KOPT-K1 (cell line): ENCODE measurements around the gene TMEM80.

Experiments used
- H3K27ac ChIP-seq: fragments of 200-600 bp; sonication (generic); 2 replicates; pipeline ENCODE4 v1.5.1; 2016; ENCODE audit warnings: antibody characterized with exemption, mild to moderate bottlenecking, low read depth, low read length; ENCODE audit not compliant: poor library complexity, severe bottlenecking
- H3K36me3 ChIP-seq: fragments of 200-600 bp; sonication (generic); 2 replicates; pipeline ENCODE4 v1.5.1; 2017; ENCODE audit warnings: antibody characterized with exemption, mild to moderate bottlenecking, low read length, moderate library complexity; ENCODE audit not compliant: insufficient read depth
- H3K9me3 ChIP-seq: fragments of 200-600 bp; sonication (generic); 2 replicates; pipeline ENCODE4 v1.5.1; 2017; ENCODE audit warnings: antibody characterized with exemption, low read length, mild to moderate bottlenecking; ENCODE audit not compliant: insufficient read depth, poor library complexity, severe bottlenecking

TMEM80 gene

GRCh38 chr11:719214-720016, 23.8 kb downstream of the TMEM80 start:
- no peaks in the 10 kb centered on the region for H3K36me3 ChIP-seq
- peaks cover 5% of the 10 kb centered on the region for H3K9me3 ChIP-seq
- no peak overlapping the region for H3K27ac ChIP-seq

- Histone ChIP-seq H3K36me3 (no peaks in the 10 kb centered on the region), H3K27ac (no peak overlapping the region), H3K9me3 (peaks cover 3% of the 10 kb centered on the region)
Observed at GRCh38 chr11:720017-720641, 24.5 kb downstream of the TMEM80 start.

- Histone ChIP-seq H3K9me3 (no peaks in the 10 kb centered on the region), H3K36me3 (no peaks in the 10 kb centered on the region), H3K27ac (no peak overlapping the region)
Observed at GRCh38 chr11:720642-721246, 25.1 kb downstream of the TMEM80 start.

GRCh38 chr11:721247-721740, 25.7 kb downstream of the TMEM80 start:
- Histone ChIP-seq H3K9me3 (no peaks in the 10 kb centered on the region), H3K36me3 (no peaks in the 10 kb centered on the region), H3K27ac (no peak overlapping the region)

- H3K27ac ChIP-seq = no peak overlapping the region
- no peaks in the 10 kb centered on the region for H3K36me3 ChIP-seq
- H3K9me3 ChIP-seq = no peaks in the 10 kb centered on the region
Observed at GRCh38 chr11:721741-722345, 26.2 kb downstream of the TMEM80 start.

- H3K27ac ChIP-seq = no peak overlapping the region
- H3K36me3 ChIP-seq = no peaks in the 10 kb centered on the region
- H3K9me3 ChIP-seq = no peaks in the 10 kb centered on the region
Observed at GRCh38 chr11:722346-722811, 26.8 kb downstream of the TMEM80 start.

GRCh38 chr11:723120-723883, 27.7 kb downstream of the TMEM80 start:
- no peak overlapping the region for H3K27ac ChIP-seq
- no peaks in the 10 kb centered on the region for H3K9me3 ChIP-seq
- H3K36me3 ChIP-seq = no peaks in the 10 kb centered on the region

GRCh38 chr11:724049-724777, 28.6 kb downstream of the TMEM80 start:
- Histone ChIP-seq H3K9me3 (no peaks in the 10 kb centered on the region), H3K36me3 (no peaks in the 10 kb centered on the region), H3K27ac (no peak overlapping the region)

GRCh38 chr11:724778-725386, 29.3 kb downstream of the TMEM80 start:
- no peak overlapping the region for H3K27ac ChIP-seq
- H3K36me3 ChIP-seq = no peaks in the 10 kb centered on the region
- no peaks in the 10 kb centered on the region for H3K9me3 ChIP-seq

- no peaks in the 10 kb centered on the region for H3K9me3 ChIP-seq
- no peak overlapping the region for H3K27ac ChIP-seq
- no peaks in the 10 kb centered on the region for H3K36me3 ChIP-seq
Observed at GRCh38 chr11:725624-726202, 30.1 kb downstream of the TMEM80 start.

- Histone ChIP-seq H3K9me3 (no peaks in the 10 kb centered on the region), H3K27ac (no peak overlapping the region), H3K36me3 (no peaks in the 10 kb centered on the region)
Observed at GRCh38 chr11:726278-727220, 30.9 kb downstream of the TMEM80 start.

GRCh38 chr11:727281-727701, 31.7 kb downstream of the TMEM80 start:
- Histone ChIP-seq H3K27ac (no peak overlapping the region), H3K9me3 (no peaks in the 10 kb centered on the region), H3K36me3 (no peaks in the 10 kb centered on the region)
